GM23248 (cell line): Measurements from ENCODE around the gene CDRT4.

Experiments used
- EZH2 ChIP-seq: fragments of 200-600 bp; sonication (generic); IDR thresholded peaks from 2 replicates; pipeline ENCODE4 v1.6.1; 2018; ENCODE audit warnings: antibody characterized with exemption, mild to moderate bottlenecking; ENCODE audit not compliant: insufficient read depth, poor library complexity, severe bottlenecking
- EZH2phosphoT487 ChIP-seq: fragments of 200-600 bp; sonication (generic); IDR thresholded peaks from 2 replicates; pipeline ENCODE4 v1.6.1; 2018; ENCODE audit warnings: antibody characterized with exemption, moderate library complexity, mild to moderate bottlenecking, low read depth; ENCODE audit not compliant: insufficient read depth

- TF ChIP-seq EZH2phosphoT487 (no peak), EZH2 (no peak)
Observed at GRCh38 chr17:15431196-15431595, 36.2 kb downstream of the CDRT4 start.
